Stimulated activated CD4-positive, alpha-beta T cell treated with anti-CD3 and anti-CD28 coated beads, Interleukin-1b, Interleukin-23, amount 100 ng/mL, for 1 hour (primary cell): Measurements from ENCODE around the gene SPART.
A peak's percentile ranks its signal among the peaks of the same experiment; 100 is the strongest.

Experiments used
- DNase-seq, 2 donors: peaks; one replicate each; pipeline ENCODE4 v3.0.0-alpha.2; 2020; ENCODE audit warnings: low read depth in 2 of 2

SPART gene

DNA sequence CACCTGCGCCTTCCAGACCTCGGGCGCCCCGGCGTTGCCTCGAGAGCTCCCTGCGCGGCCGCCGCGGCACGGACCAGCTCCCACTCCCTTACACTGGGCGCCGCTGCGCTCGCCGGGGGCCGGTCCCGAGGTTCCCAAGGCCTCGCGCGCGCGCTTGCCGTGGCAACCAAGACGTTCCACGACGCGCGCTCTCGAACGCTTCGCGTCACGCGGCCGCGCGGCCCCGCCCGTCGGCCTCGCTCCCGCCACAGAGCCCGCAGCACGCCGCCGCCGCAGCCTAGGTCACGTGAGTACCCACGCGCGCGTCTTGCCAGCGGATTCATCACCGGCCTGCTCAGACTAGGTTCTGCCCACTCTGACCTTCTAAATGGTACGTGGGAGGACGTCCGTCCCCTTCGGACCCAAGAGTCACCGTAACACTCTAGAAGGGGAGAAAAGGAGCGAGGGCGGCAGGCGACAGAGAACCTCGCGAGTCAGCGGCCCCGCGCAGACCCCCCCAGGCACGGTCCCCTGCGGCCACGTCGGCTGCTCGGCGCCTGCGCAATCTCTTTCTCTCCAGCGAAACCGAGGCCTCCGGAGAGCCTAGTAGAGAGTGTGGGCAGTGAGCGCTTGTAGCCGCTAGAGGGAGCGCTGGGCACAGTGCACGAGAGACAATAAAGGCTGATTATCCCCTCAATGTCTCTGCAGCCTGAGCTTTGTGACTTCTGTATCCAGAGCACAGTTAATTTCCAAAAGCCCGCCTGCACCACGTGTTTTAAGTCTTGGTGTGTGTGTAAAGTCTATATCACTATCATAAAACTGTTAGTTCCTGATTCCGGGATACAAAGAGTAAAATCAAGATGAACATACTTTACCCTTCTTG lies at the start of gene SPART:
Gene SPART (minus strand): TSS at position 173 of the 862 bp plus-strand sequence. CDS start 10,564 bp downstream, outside the sequence.
- DNase-seq, result peak; percentile 73 to 74

GRCh38 chr13:36395280-36395679 lies 49.1 kb upstream of the SPART start:
- no peak for DNase-seq

GRCh38 chr13:36385489-36385888 lies 39.3 kb upstream of the SPART start:
- no peak for DNase-seq

GRCh38 chr13:36382030-36382429 lies 35.8 kb upstream of the SPART start:
- DNase-seq, result no peak

- no peak for DNase-seq
Observed at GRCh38 chr13:36377826-36378468, 31.8 kb upstream of the SPART start.

DNA sequence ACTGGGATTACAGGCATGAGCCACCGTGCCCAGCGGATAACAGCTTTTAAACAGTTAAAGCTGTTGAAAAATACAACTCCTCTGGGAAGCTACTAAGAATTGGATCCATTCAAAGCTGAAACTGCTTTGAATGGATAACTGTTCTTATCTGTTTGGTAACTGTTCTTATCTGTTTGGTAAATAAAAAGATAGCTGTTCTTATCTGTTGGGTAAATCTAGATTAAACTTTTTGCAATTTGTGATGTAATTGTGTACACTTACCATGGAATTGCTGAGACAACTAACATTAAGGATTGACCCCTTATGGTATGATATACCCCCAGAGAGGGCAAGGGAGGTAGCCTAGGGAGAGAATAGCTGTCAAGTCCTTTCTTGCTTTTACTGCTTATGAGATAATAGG lies 27.9 kb upstream of the SPART start:
- no peak for DNase-seq

DNA sequence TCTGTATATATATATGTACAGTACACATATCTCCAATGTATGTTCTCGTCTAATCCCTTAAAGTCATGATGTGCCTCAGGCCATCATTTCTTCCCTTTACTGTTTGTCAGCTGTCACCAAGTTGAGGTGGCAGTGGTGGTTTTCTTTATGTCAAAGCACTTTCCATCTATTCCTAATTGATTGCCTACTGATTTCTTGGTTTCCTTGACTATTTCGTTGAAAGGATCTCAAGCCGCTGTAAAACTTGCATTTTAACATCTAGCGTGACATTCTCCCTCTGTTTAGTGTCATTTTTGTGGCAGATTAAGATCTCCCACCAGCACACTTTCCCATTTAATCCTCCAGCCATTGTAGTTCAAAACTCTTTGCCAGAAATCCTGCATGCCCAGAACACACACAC lies 25.0 kb upstream of the SPART start:
- no peak for DNase-seq

DNA sequence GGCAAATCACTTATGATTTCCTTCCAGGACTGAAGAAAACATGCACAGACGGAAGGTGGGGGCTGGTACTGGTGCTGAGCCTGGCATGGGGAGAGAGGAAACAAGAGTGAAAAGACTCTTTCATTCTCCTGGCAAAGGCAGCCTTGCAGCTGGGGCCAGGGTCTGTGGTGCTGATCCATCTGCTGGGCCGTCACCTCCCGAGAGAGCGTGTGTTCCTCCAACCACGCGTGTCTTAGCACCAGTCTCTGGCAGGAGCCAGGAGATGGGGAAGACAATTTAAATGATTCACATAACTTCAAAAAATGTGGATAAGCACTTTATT lies 23.9 kb upstream of the SPART start:
- DNase-seq, result no peak

- DNase-seq, result no peak
Observed at GRCh38 chr13:36369268-36370107, 23.3 kb upstream of the SPART start.

GRCh38 chr13:36366031-36366430 lies 19.8 kb upstream of the SPART start:
- DNase-seq, result no peak

- no peak for DNase-seq
Observed at GRCh38 chr13:36363366-36363863, 17.2 kb upstream of the SPART start.

- no peak for DNase-seq
Observed at GRCh38 chr13:36362914-36363313, 16.7 kb upstream of the SPART start.

GRCh38 chr13:36362251-36362650 lies 16.1 kb upstream of the SPART start:
- DNase-seq, result no peak

DNA sequence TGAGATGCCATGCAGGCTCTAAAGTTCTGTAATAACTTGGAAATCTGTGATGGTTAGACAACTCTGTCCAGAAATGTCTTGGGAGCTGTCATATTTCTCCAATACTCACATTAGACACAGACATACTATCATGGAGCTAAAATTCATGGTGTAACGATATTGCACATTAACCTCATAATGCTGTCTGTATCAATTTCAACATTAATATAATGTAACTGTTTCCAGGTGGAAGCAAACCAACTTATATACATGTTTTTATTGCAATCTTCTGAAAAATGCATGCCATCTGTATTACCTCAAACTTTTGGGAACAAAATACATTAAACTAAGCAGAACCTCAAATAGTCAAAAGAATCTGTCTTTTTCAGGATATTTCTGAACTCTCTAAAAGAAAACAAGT lies 14.7 kb upstream of the SPART start:
- DNase-seq, result no peak

- DNase-seq, result no peak
Observed at GRCh38 chr13:36359301-36359950, 13.2 kb upstream of the SPART start.

DNA sequence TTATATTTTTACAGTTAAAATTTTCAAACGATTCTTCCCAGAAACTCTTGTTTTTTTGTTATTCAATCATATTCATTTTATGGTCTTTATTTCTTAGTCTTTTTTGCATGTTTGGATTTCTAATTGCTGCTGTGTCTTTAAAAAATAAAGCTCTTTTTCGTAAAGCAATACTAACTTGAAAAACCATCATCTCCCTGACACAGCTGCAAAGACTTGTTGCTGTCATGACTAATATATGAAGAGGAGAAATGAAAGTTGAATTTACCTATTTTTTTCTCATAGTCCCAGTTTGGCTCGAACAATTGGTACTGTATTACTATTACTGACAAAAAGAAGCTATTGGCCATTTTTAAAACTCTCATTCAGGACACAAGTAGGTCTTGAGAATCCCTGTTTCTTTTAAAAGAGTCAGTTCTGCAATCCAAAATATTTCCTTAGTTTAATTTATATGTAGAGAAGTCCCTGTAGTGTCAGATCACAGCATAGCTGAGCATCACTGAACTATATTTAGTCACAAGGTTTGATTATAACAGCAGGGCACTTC lies 12.1 kb upstream of the SPART start:
- no peak for DNase-seq

DNA sequence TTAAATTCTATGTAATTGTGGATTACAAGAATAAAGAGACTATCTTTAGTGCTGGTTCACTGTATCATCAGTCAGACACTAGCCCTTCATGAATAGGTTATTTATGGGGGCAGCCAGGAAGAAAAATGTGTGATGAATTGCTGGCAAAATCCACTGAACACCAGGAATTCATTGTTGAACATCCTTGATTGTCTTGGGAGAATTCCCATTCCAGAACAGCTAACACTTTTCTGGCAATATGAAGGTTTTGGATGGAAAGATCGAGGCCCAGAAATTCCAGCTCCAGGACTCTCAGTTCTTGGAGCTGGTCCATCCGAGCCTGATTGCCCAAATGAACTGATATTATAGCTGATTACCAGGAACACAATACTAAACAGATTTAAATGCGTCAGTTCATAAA lies 11.5 kb upstream of the SPART start:
- DNase-seq, result no peak

DNA sequence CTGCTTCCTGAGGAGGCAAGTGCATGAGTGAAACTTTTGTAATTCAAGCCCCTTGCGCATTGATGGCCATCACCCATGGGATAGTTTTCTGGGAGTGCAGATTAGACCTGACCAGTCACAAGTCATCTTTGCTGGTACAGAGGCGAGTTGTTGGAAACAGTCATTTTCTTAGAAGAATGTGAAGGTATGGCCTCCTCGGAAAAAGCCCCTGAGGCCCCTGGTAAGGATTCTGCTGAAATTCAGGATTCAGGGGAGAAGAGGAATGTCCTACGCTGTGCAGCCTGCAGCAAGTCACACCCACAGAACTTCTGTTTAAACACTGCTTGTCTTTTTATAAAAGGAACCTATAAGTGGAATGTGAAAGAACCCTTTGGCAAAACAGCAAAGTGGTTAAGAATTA lies 11.0 kb upstream of the SPART start:
- no peak for DNase-seq

DNA sequence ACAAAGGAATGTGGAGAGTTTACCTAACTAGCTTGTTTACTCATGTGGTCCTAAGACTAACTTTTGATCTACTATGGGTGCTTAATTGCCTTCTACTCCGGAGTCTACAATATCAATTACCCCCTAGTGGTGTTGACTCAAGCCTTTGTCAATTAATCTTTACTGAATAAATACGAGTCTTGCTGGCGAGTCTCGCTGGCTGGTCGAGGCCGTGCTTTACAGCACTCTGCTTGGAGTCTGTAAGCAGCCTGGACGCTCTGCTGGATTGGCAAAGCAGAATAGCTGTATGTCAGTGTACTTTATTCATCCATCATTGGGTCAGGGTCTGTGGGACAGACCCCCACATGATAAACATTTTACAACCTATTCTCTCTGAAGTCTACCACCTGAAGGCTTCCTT lies 9.9 kb upstream of the SPART start:
- DNase-seq, result no peak

DNA sequence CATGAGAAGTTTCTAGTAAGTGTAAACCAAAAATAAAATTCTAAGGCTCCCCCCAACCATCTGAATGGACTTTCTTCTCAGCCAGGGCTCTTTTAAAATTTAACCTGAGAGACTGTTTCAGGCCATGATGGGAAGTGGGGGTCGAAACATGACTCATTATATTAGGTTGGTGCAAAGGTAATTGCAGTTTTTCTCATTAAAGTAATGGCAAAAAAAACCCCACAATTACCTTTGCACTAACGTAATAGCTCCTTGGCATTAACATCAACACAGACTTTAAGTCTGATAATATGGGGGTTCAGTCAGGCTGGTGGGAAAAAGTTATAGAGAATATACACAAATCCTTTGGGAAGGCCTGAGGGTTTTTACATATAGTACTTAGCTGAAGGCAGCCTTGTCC lies 9.4 kb upstream of the SPART start:
- DNase-seq, result no peak

GRCh38 chr13:36354842-36355623 lies 8.8 kb upstream of the SPART start:
- DNase-seq, result no peak
